ENCODE results near the gene SEMA4A.
"Not testable (repeated sequence)": the region's sequence is repeated elsewhere in the genome, so short reads cannot be mapped to it uniquely, and the experiment has no call there.

Gene SEMA4A

GRCh38 chr1:156194300-156194652 lies 40.9 kb downstream of the SEMA4A start:
- DNase-seq (ENCODE audit: low spot score), result no peak

GRCh38 chr1:156195853-156196252 lies 42.5 kb downstream of the SEMA4A start:
- no peak for DNase-seq (ENCODE audit: low spot score)

- DNase-seq (ENCODE audit: low spot score), result no peak
These were observed 43.1 kb downstream of the SEMA4A start for GRCh38 chr1:156196445-156196844.

GRCh38 chr1:156198831-156199349 lies 45.5 kb downstream of the SEMA4A start:
- no peak for DNase-seq (ENCODE audit: low spot score)

- no peak for DNase-seq (ENCODE audit: low spot score)
These were observed 46.7 kb downstream of the SEMA4A start for GRCh38 chr1:156200044-156200443.

- no peak for DNase-seq (ENCODE audit: low spot score)
These were observed 49.9 kb downstream of the SEMA4A start for GRCh38 chr1:156203331-156203730.

GRCh38 chr1:156204686-156205085 lies 51.3 kb downstream of the SEMA4A start:
- no peak for DNase-seq (ENCODE audit: low spot score)

- no peak for DNase-seq (ENCODE audit: low spot score)
These were observed 57.9 kb downstream of the SEMA4A start for GRCh38 chr1:156211243-156211642.

- no peak for DNase-seq (ENCODE audit: low spot score)
These were observed 58.7 kb downstream of the SEMA4A start for GRCh38 chr1:156212130-156212529.

GRCh38 chr1:156212833-156213643 lies 59.7 kb downstream of the SEMA4A start, which contains the start of gene PMF1:
Gene PMF1 (plus strand): TSS chr1:156213007. CDS start chr1:156213016, 9 bp downstream.
- DNase-seq (ENCODE audit: low spot score), result peak; percentile 98

GRCh38 chr1:156213644-156213966 lies 60.2 kb downstream of the SEMA4A start:
- no peak for DNase-seq (ENCODE audit: low spot score)

- peak; percentile 38 for DNase-seq (ENCODE audit: low spot score)
These were observed 60.8 kb downstream of the SEMA4A start for GRCh38 chr1:156214024-156214748.

- not testable (repeated sequence) for DNase-seq (ENCODE audit: low spot score)
These were observed 63.1 kb downstream of the SEMA4A start for GRCh38 chr1:156216361-156217086.

GRCh38 chr1:156217871-156218270 lies 64.5 kb downstream of the SEMA4A start:
- DNase-seq (ENCODE audit: low spot score), result no peak

- no peak for DNase-seq (ENCODE audit: low spot score)
These were observed 66.8 kb downstream of the SEMA4A start for GRCh38 chr1:156220226-156220625.

GRCh38 chr1:156221986-156222692 lies 68.8 kb downstream of the SEMA4A start:
- no peak for DNase-seq (ENCODE audit: low spot score)

GRCh38 chr1:156225677-156226014 lies 72.3 kb downstream of the SEMA4A start:
- DNase-seq (ENCODE audit: low spot score), result no peak

- no peak for DNase-seq (ENCODE audit: low spot score)
These were observed 72.7 kb downstream of the SEMA4A start for GRCh38 chr1:156226116-156226538.

- DNase-seq (ENCODE audit: low spot score), result no peak
These were observed 73.4 kb downstream of the SEMA4A start for GRCh38 chr1:156226782-156227181.
